HG02798 (cell line): ENCODE data around the gene USP17L25.
"Not testable (repeated sequence)": the region's sequence is repeated elsewhere in the genome, so short reads cannot be mapped to it uniquely, and the experiment has no call there.

Source experiments
- ATAC-seq: cut with Tn5 transposase; IDR thresholded peaks from one replicate; pipeline ENCODE4 v1.9.1; 2021; ENCODE audit warnings: mild to moderate bottlenecking; ENCODE audit not compliant: unreplicated experiment, poor library complexity

USP17L25 gene, protein sequence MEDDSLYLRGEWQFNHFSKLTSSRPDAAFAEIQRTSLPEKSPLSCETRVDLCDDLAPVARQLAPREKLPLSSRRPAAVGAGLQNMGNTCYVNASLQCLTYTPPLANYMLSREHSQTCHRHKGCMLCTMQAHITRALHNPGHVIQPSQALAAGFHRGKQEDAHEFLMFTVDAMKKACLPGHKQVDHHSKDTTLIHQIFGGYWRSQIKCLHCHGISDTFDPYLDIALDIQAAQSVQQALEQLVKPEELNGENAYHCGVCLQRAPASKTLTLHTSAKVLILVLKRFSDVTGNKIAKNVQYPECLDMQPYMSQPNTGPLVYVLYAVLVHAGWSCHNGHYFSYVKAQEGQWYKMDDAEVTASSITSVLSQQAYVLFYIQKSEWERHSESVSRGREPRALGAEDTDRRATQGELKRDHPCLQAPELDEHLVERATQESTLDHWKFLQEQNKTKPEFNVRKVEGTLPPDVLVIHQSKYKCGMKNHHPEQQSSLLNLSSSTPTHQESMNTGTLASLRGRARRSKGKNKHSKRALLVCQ

GRCh38 chr4:9329611-9330010 lies at the start of gene USP17L25:
USP17L25 (plus strand) TSS chr4:9329911; CDS start chr4:9329911, 0 bp downstream.
- not testable (repeated sequence) for ATAC-seq

- ATAC-seq = not testable (repeated sequence)
These were observed 5.5 kb upstream of the USP17L25 start for GRCh38 chr4:9324191-9324590.

DNA sequence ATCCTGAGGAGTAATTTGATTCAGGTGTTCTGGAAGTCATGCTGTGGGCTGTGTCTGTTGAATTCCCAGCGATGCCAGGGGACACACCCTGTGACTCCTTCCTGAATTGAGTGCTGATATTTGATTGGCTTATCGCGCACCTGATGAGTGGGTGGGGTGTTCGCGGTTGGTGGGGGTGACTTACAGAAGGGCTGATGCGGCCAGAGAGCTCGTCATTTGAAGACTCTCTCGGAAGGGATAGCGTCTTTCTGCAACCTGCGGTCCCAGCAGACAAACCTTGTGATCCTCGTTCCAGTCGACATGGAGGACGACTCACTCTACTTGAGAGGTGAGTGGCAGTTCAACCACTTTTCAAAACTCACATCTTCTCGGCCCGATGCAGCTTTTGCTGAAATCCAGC lies 4.8 kb upstream of the USP17L25 start, which contains the start of gene USP17L24:
Gene USP17L24 (plus strand): TSS at position 301 of the 400 bp plus-strand sequence. CDS start 0 bp downstream, at position 301.
- ATAC-seq = not testable (repeated sequence)

GRCh38 chr4:9334358-9334757 lies 4.6 kb downstream of the USP17L25 start, which contains the start of gene USP17L26:
USP17L26 (plus strand) TSS chr4:9334658; CDS start chr4:9334658, 0 bp downstream.
- not testable (repeated sequence) for ATAC-seq

DNA sequence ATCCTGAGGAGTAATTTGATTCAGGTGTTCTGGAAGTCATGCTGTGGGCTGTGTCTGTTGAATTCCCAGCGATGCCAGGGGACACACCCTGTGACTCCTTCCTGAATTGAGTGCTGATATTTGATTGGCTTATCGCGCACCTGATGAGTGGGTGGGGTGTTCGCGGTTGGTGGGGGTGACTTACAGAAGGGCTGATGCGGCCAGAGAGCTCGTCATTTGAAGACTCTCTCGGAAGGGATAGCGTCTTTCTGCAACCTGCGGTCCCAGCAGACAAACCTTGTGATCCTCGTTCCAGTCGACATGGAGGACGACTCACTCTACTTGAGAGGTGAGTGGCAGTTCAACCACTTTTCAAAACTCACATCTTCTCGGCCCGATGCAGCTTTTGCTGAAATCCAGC lies 9.4 kb downstream of the USP17L25 start, which contains the start of gene USP17L5:
Gene USP17L5 (plus strand): TSS at position 301 of the 400 bp plus-strand sequence. CDS start 0 bp downstream, at position 301.
- not testable (repeated sequence) for ATAC-seq

DNA sequence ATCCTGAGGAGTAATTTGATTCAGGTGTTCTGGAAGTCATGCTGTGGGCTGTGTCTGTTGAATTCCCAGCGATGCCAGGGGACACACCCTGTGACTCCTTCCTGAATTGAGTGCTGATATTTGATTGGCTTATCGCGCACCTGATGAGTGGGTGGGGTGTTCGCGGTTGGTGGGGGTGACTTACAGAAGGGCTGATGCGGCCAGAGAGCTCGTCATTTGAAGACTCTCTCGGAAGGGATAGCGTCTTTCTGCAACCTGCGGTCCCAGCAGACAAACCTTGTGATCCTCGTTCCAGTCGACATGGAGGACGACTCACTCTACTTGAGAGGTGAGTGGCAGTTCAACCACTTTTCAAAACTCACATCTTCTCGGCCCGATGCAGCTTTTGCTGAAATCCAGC lies 14.1 kb downstream of the USP17L25 start, which contains the start of gene USP17L27:
Gene USP17L27 (plus strand): TSS at position 301 of the 400 bp plus-strand sequence. CDS start 0 bp downstream, at position 301.
- ATAC-seq = not testable (repeated sequence)

GRCh38 chr4:9348593-9348992 lies 18.9 kb downstream of the USP17L25 start, which contains the start of gene USP17L28:
USP17L28 (plus strand) TSS chr4:9348893; CDS start chr4:9348893, 0 bp downstream.
- not testable (repeated sequence) for ATAC-seq

DNA sequence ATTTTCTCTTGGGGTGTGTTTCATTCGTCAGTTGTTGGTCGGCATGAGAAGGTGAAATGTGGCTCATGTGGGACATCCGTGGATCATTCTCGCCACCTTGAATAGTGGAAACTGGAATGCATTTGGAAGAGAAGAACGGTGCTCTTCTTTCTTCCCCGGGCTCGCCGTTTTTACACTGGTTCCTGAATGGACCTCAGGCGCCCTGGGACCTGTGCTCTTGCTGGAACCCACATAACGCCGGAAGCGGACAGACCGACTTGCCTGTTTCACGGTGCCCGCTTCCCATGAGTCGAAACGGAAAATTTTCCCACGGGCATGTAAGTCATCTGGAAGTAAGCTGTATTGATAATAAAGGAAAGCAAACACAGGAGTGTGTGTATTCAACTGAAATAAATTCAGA lies 21.2 kb downstream of the USP17L25 start:
- not testable (repeated sequence) for ATAC-seq

DNA sequence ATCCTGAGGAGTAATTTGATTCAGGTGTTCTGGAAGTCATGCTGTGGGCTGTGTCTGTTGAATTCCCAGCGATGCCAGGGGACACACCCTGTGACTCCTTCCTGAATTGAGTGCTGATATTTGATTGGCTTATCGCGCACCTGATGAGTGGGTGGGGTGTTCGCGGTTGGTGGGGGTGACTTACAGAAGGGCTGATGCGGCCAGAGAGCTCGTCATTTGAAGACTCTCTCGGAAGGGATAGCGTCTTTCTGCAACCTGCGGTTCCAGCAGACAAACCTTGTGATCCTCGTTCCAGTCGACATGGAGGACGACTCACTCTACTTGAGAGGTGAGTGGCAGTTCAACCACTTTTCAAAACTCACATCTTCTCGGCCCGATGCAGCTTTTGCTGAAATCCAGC lies 23.6 kb downstream of the USP17L25 start, which contains the start of gene USP17L29:
Gene USP17L29 (plus strand): TSS at position 301 of the 400 bp plus-strand sequence. CDS start 0 bp downstream, at position 301.
- ATAC-seq = not testable (repeated sequence)

- not testable (repeated sequence) for ATAC-seq
These were observed 33.1 kb downstream of the USP17L25 start, which contains the start of gene USP17L30 for GRCh38 chr4:9362829-9363228. USP17L30 (plus strand) TSS chr4:9363129; CDS start chr4:9363129, 0 bp downstream.

- not testable (repeated sequence) for ATAC-seq
These were observed 50.2 kb downstream of the USP17L25 start for GRCh38 chr4:9379881-9380280.
